Upper lobe of right lung (tissue), 1 donor: ENCODE measurements around the gene SLX1A. TPM values are rescaled to one million over a fixed set of nuclear protein-coding genes. Genes with fewer than 3 reads are reported as not detected.
"Not testable (repeated sequence)": the region's sequence is repeated elsewhere in the genome, so short reads cannot be mapped to it uniquely, and the experiment has no call there.

Experiments
- ATAC-seq: fragments of 200-7000 bp; cut with Tn5 transposase; one replicate; pipeline ENCODE4 v1.9.1; 2020; ENCODE audit warnings: mild to moderate bottlenecking, moderate library complexity
- DNase-seq: peaks from one replicate; pipeline ENCODE4 v3.0.0-alpha.2; 2020
- H3K27ac ChIP-seq: fragments of 200-600 bp; one replicate; pipeline ENCODE4 v1.8.0; 2022
- H3K27me3 ChIP-seq: fragments of 200-600 bp; one replicate; pipeline ENCODE4 v1.8.0; 2022; ENCODE audit warnings: mild to moderate bottlenecking
- H3K36me3 ChIP-seq: fragments of 200-600 bp; one replicate; pipeline ENCODE4 v1.8.0; 2022
- H3K4me1 ChIP-seq: fragments of 200-600 bp; one replicate; pipeline ENCODE4 v1.8.0; 2022
- H3K4me3 ChIP-seq: fragments of 200-600 bp; one replicate; pipeline ENCODE4 v1.8.0; 2022; ENCODE audit warnings: mild to moderate bottlenecking
- H3K9me3 ChIP-seq: fragments of 200-600 bp; one replicate; pipeline ENCODE4 v1.8.0; 2022
- CTCF ChIP-seq: fragments of 200-600 bp; IDR thresholded peaks from one replicate; pipeline ENCODE4 v1.8.0; 2022; ENCODE audit warnings: antibody characterized with exemption
- intact Hi-C: fragments of 100-400 bp; cut with DNase I; formaldehyde crosslinking; loops from one replicate; pipeline ENCODE4 v1.11.0; 2022
- total RNA-seq: library from RNA; stranded (reverse); fragmentation: NEBNext Ultra II Directional; extraction: Animal tissue kit (Norgen Biotek cat#: 25700); gene quantifications from one replicate; pipeline ENCODE4 v1.2.1, GENCODE V29; 2021
- donor health status: DM: no; HTN: yes; CAD: no; lungs with severe emphysema.

Gene SLX1A
- total RNA-seq, 1 donor from 2014 or later: 49.4 TPM

DNA sequence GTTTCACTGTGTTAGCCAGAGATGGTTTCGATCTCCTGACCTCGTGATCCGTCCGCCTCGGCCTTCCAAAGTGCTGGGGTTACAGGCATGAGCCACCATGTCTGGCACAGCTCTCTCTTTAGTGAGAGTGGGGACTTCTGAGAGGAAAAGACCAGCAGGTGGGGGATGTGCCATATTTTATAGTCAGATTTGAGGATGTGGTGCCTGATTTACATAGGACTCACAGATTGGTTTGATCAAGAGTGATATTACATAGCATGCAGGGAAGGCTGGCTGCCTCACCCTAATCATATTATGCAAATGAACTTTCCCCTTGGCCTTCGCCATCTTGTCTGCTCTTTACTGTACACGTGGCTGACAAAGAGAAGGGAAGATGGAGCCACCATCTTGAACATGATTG, 42.6 kb upstream of the SLX1A start:
- ATAC-seq: no peak
- Histone ChIP-seq H3K4me1 (no peaks in the 10 kb centered on the region), H3K27ac (no peak overlapping the region), H3K27me3 (no peaks in the 10 kb centered on the region), H3K9me3 (no peaks in the 10 kb centered on the region), H3K36me3 (no peaks in the 10 kb centered on the region), H3K4me3 (no peak overlapping the region)
- DNase-seq: no peak
- TF ChIP-seq CTCF: no peak
- intact Hi-C loops: no loop called here

DNA sequence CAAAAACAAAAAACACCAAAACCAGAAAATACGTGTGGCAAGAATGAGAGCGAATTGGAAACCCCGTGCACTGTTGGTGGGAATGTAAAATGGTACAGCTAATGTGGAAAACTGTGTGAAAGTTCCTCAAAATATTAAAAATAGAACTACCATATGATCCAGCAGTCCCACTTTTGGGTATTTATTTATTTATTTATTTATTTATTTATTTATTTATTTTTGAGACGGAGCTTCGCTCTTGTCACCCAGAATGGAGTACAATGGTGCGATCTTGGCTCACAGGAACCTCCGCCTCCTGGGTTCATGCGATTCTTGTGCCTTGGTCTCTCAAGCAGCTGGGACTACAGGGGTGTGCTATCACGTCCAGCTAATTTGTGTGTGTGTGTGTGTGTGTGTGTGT, 41.2 kb upstream of the SLX1A start:
- Histone ChIP-seq H3K36me3 (no peaks in the 10 kb centered on the region), H3K4me3 (no peak overlapping the region), H3K9me3 (no peaks in the 10 kb centered on the region), H3K27ac (no peak overlapping the region), H3K27me3 (no peaks in the 10 kb centered on the region), H3K4me1 (no peaks in the 10 kb centered on the region)
- ATAC-seq: no peak
- no peak for DNase-seq
- intact Hi-C loops: no loop called here
- no peak for TF ChIP-seq CTCF

- Histone ChIP-seq H3K4me1 (no peaks in the 10 kb centered on the region), H3K4me3 (no peak overlapping the region), H3K27ac (no peak overlapping the region), H3K36me3 (no peaks in the 10 kb centered on the region), H3K27me3 (no peaks in the 10 kb centered on the region), H3K9me3 (no peaks in the 10 kb centered on the region)
- intact Hi-C loops: no loop called here
- TF ChIP-seq CTCF: no peak
- DNase-seq (no peak), ATAC-seq (no peak)
These were observed 38.5 kb upstream of the SLX1A start for GRCh38 chr16:30155188-30155587.

GRCh38 chr16:30157214-30157613, 36.5 kb upstream of the SLX1A start:
- no peak for TF ChIP-seq CTCF
- Histone ChIP-seq H3K9me3 (no peaks in the 10 kb centered on the region), H3K4me1 (no peaks in the 10 kb centered on the region), H3K27ac (no peak overlapping the region), H3K36me3 (no peaks in the 10 kb centered on the region), H3K4me3 (no peak overlapping the region), H3K27me3 (no peaks in the 10 kb centered on the region)
- intact Hi-C loops: no loop called here
- DNase-seq: no peak
- no peak for ATAC-seq

DNA sequence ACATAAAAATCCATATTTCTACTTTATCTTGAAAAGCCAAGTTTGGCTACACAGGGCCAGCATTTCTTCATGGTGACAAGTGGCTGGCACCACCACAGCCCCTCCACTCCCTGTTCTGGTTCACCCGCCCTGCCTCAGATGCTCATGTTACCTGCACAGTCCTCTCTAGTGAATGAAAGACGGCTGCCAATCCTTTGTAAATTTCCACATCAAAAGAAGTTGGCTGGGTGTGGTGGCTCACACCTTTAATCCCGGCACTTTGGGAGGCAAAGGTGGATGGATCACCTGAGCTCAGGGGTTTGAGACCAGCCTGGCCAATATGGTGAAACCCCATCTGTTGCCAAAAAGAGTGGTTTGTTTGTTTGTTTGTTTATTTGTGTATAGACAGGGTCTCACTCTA, 30.1 kb upstream of the SLX1A start:
- no peak overlapping the region for H3K4me3 ChIP-seq
- no peaks in the 10 kb centered on the region for H3K4me1 ChIP-seq
- no peaks in the 10 kb centered on the region for H3K9me3 ChIP-seq
- TF ChIP-seq CTCF: no peak
- H3K36me3 ChIP-seq: no peaks in the 10 kb centered on the region
- H3K27me3 ChIP-seq: no peaks in the 10 kb centered on the region
- H3K27ac ChIP-seq: no peak overlapping the region
- DNase-seq: no peak
- intact Hi-C loops: no loop called here
- ATAC-seq: no peak

DNA sequence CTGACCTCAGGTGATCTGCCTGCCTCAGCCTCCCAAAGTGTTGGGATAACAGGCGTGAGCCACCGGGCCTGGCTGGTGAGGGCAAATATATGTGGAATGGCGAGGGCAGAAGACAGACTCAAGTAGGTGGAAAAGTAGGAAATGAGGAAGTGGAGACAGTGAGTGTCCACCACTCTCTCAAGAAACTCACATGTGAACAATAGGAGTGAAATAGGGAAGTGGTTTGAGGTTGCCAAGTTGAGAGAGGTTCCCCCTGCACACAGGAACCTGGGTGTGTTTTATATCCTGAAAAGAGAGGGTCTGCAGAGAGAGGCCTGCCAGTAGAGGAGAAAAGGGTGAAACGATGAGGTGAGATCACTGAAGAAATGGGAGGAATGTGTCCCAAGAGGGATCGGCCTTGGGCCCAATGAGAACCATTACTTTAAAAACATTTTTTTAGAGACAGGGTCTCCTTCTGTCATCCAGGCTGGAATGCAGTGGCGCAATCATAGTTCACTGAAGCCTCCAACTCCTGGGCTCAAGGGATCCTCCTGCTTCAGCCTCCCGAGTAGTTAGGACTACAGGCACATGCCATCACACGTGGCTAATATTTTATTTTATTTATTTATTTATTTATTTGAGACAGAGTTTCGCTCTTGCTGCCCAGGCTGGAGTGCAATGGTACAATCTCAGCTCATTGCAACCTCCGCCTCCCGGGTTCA, 27.3 kb upstream of the SLX1A start:
- H3K27me3 ChIP-seq: no peaks in the 10 kb centered on the region
- H3K36me3 ChIP-seq: no peaks in the 10 kb centered on the region
- intact Hi-C loops: no loop called here
- ATAC-seq (peak; percentile 94), DNase-seq (no peak)
- no peak overlapping the region for H3K27ac ChIP-seq
- H3K4me3 ChIP-seq: no peak overlapping the region
- H3K4me1 ChIP-seq: no peaks in the 10 kb centered on the region
- H3K9me3 ChIP-seq: no peaks in the 10 kb centered on the region
- no peak for TF ChIP-seq CTCF

DNA sequence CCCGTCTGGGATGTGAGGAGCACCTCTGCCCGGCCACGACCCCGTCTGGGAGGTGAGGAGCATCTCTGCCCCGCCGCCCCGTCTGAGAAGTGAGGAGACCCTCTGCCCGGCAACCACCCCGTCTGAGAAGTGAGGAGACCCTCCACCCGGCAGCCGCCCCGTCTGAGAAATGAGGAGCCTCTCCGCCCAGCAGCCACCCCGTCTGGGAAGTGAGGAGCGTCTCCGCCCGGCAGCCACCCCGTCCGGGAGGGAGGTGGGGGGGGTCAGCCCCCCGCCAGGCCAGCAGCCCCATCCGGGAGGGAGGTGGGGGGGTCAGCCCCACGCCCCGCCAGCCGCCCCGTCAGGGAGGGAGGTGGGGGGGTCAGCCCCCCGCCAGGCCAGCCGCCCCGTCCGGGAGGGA, 24.9 kb upstream of the SLX1A start:
- H3K4me3 ChIP-seq, H3K4me1 ChIP-seq, H3K36me3 ChIP-seq, DNase-seq, H3K9me3 ChIP-seq, H3K27ac ChIP-seq, intact Hi-C loops, ATAC-seq, H3K27me3 ChIP-seq: not testable (repeated sequence)

GRCh38 chr16:30169416-30169815, 24.3 kb upstream of the SLX1A start:
- intact Hi-C loops, DNase-seq: not testable (repeated sequence)

More at GRCh38 chr16:30169416-30169815, 24.3 kb upstream of the SLX1A start:
- not testable (repeated sequence) for H3K27ac ChIP-seq, H3K4me1 ChIP-seq, ATAC-seq, H3K36me3 ChIP-seq, H3K27me3 ChIP-seq, H3K4me3 ChIP-seq, H3K9me3 ChIP-seq
